ENCODE data around the gene COL4A3.

The COL4A3 gene

DNA sequence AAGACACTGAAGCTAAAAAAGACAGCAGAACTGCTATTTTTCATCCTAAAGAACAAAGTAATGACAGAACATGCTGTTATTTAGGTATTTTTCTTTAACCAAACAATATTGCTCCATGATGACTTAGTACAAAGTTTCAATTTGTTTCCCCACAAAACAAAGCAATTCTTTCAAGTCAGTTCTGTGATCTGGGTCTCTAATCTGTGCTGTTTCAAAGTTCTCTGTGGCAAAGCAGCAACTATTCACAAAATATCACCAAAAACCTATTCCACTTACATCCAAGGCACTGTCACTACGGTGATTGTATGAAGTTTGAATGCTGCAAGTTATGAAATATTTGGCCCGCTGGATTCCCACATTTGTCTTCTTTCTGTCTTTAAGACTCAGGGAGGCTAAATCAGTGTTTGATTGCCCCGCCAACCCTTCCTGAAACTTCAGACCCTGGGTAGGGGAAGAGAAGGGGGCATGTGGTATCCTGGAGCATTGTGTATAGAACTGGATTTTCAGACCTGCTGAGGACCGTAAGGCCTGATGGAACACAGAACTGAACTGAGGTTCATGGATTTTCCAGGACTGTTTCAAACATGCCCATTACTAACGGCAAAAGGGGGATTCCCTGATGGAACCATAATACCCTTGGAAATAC is 147.6 kb downstream of the COL4A3 start:
- no peak for TF ChIP-seq GATA1 (IDR thresholded peaks at IDR 0.05; ENCODE audit: low read depth, low read length)
- no peak for TF ChIP-seq POLR2A (IDR thresholded peaks at IDR 0.05; ENCODE audit: low read length)
- no peak for DNase-seq

DNA sequence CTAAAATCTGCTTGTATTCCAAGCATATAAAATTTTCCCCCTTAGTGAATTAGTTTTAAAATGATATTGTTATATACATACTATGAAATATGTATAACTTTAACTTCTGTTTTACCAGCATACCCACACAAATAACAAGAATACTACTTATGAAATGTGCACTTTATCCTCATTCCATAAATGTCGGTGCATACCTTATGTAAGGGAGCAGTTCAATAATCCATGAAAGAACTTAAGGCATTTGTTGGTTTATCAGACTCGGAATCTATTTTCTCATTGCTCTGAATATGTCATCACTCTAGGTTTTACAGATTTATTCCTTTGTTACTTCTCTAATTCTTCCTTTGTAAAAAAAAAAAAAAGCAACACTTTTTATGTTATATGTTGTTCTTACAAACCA is 148.2 kb downstream of the COL4A3 start:
- TF ChIP-seq POLR2A (IDR thresholded peaks at IDR 0.05; ENCODE audit: low read length) (no peak), GATA1 (IDR thresholded peaks at IDR 0.05; ENCODE audit: low read depth, low read length) (no peak)
- no peak for DNase-seq

DNA sequence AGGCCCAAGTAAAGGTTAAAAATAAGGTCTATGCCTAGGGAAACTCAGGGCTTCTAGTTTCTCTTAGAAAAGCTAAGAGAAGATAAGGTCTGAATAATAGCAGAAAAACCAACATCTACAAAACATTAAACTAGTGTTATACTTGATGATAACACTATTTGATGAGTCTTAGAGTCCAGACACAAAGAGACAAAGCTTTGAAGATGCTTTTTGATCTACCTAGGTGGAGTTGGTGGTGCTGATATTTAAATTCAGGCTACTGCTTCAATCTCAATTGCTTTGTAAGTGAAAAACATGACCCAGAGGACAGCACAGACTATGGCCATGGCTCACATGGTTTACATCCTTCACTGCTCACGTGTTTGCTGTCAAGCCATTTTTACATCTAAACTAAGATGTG is 148.9 kb downstream of the COL4A3 start:
- TF ChIP-seq GATA1 (IDR thresholded peaks at IDR 0.05; ENCODE audit: low read depth, low read length) (no peak), POLR2A (IDR thresholded peaks at IDR 0.05; ENCODE audit: low read length) (no peak)
- DNase-seq = no peak

DNA sequence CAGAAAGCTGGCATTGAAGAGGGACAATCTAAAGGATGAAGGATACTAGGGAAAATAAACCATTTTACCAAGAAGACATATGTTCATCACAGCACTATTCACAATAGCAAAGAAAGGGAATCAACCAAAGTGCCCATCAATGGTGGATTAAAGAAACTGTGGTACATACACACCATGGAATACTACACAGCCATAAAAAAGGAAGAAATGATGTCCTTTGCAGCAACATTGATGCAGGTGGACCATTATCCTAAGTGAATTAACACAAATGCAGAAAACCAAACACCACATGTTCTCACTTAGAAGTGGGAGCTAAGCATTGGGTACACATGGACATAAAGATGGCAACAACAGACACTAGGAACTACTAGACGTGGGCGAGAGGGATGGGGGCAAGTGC is 153.4 kb downstream of the COL4A3 start:
- TF ChIP-seq GATA1 (IDR thresholded peaks at IDR 0.05; ENCODE audit: low read depth, low read length) = no peak
- no peak for TF ChIP-seq POLR2A (IDR thresholded peaks at IDR 0.05; ENCODE audit: low read length)
- no peak for DNase-seq

DNA sequence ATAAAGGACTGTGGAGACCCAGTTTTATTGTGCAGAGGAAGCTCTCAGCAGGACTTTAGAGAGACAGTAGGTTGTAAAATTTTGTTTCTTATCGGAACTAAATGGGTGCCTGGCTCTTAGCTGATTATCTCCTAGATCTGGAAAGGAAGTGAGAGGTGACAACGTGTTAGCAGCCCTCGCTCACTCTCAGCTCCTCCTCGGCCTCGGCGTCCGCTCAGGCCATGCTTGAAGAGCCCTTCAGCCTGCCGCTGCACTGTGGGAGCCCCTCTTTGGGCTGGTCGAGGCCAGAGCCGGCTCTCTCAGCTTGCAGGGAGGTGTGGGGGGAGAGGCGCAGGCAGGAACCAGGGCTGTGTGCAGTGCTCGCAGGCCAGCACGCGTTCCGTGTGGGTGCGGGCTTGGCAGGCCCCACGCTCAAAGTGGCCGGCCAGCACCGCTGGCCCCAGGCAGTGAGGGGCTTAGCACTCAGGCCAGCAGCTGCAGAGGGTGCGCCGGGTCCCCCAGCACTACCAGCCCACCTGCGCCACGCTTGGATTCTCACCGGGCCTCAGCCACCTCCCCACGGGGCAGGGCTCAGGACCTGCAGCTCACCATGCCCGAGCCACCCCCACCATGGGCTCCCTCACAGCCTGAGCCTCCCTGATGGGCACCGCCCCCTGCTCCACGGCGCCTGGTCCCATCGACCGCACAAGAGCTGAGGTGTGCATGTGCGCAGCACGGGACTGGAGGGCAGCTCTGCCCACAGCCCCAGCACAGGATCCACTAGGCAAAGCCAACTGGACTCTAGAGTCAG is 156.1 kb downstream of the COL4A3 start:
- no peak for DNase-seq
- TF ChIP-seq GATA1 (IDR thresholded peaks at IDR 0.05; ENCODE audit: low read depth, low read length) (no peak), POLR2A (IDR thresholded peaks at IDR 0.05; ENCODE audit: low read length) (no peak)

DNA sequence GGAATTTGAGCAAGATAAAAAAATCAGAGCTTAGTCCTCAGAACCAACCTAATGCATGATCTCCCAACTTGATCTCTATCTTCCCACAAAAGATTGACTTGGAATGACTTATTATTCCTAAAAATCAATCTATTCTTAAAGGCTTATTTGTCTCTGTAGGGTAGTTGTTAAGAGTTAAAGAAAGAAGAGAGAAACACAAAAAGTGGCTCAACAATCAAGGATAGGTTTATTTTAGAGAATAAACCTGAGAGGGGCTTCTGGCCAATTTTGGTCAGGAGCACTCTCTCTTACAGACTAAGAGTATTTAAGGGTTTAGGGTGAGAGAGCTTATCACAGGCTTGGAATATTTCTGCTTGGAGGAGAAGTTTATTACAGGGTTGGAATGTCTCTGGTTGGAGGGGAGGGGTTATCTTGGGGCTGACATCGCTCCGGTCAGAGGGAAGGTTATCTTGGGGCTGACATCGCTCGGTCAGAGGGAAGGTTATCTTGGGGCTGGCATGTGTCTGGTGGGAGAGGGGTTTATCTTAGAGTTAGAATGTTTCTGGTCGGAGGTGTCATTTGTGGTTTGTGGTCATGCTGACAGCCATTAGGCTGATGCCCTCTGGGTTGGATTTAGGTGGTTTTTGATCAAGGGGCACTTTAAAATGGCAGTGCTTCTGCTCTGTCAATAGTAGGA is 158.2 kb downstream of the COL4A3 start:
- TF ChIP-seq GATA1 (IDR thresholded peaks at IDR 0.05; ENCODE audit: low read depth, low read length) (no peak), POLR2A (IDR thresholded peaks at IDR 0.05; ENCODE audit: low read length) (no peak)
- peak in 1 of 2 experiments; percentile 63 for DNase-seq

DNA sequence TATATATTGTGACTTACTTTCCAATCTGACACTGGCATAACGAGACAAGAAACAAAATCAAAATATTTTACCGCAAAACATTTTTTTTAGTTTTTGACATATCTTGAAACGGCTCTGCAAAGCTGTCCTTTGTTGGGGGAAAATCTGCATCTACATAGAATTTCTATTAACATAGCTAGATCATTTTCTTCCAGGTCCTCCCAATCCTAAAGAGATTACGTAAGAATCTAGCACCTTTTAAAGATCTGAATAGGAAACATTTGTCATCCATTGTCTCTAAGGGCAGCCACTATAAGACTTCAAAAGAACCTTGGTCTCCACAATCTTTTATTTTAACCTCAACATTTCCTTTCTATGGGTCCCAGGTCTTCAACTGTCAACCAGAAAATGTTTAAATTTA is 159.4 kb downstream of the COL4A3 start:
- no peak for DNase-seq
- no peak for TF ChIP-seq GATA1 (IDR thresholded peaks at IDR 0.05; ENCODE audit: low read depth, low read length)
- TF ChIP-seq POLR2A (IDR thresholded peaks at IDR 0.05; ENCODE audit: low read length) = no peak

DNA sequence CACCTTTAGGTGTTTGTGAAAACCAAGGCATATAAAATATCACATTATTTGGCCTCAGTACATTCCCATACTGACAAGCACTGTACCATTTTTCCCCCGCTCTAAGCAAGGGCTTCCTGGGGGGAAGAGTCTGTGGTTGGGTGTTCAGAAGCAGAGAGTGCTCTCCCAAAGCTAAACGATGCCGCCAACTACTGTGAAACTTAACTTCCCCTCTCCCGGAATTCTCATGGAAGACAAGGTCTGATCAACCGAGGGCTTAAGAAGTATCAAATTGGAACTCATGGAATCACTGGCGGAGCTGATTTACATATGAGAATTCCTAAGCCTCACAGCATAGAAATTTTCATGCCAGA is 160.2 kb downstream of the COL4A3 start:
- TF ChIP-seq GATA1 (IDR thresholded peaks at IDR 0.05; ENCODE audit: low read depth, low read length) (no peak), POLR2A (IDR thresholded peaks at IDR 0.05; ENCODE audit: low read length) (no peak)

DNA sequence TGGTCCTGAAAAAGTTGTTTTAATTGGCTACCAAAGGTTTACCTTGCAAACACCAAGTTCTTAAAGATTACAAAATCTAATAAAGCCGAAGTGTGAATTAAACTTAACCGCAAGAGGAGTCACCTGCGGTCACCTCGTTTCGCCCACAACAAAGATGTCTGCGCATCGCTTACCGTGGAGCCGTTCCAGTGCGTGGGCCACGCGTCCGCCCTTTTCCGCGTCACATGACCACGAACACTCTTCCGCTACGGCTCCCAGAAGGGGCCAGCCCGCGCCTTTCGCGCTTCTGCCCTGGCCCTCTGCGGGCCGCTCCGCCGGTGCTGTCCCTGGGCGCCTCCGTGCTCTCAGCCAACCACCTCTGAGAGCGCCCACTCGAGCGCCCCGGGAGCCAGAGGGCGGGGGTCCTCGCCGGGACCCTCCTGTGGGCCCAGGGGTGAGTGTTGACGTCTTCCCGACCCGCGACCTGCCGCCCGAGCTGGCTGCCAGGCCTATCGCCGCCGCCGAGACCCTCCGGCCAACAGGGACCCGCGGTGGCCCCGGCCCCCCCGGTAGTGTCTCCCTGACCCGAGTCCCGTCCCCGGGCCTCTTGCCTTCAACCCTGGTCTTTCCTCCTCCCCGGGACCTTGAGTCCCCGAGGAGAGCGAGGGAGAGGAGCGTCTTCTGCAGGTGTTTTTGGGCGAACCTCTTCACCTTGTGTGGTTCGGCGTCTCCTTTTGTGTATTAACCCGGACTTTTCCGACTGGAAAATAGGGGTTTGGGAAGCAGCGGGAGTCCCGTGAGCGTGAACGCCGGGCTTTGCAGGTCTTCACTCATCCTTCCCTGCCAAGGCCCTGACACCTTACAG is 160.8 kb downstream of the COL4A3 start, which contains the start of gene MFF:
MFF (plus strand) TSS at position 257 of the 844 bp plus-strand sequence. CDS start 5,415 bp downstream, outside the sequence.
- peak; percentile 77 for TF ChIP-seq POLR2A (IDR thresholded peaks at IDR 0.05; ENCODE audit: low read length)
- TF ChIP-seq GATA1 (IDR thresholded peaks at IDR 0.05; ENCODE audit: low read depth, low read length) = no peak
- peak; percentile 95 for DNase-seq

More for the DNA sequence above, 160.2 kb downstream of the COL4A3 start:
- no peak for DNase-seq

DNA sequence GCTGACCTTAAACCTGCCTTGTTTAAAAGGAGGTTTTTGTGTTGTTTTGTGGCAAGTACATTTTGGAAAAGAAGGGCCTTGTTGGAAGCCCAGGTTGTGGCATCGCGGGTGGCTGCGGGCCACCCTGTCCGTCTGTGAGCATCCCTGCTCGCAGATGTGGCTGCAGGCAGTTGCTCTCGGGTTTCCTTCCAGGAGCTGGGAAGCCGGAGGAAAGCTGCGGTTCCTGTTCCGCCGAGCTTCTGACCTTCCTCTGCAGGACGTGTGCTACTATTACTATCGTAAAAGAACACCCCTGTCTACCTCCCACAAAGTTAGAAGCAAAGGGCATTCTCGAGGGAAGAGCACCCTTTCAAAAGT is 161.4 kb downstream of the COL4A3 start:
- no peak for DNase-seq
- TF ChIP-seq GATA1 (IDR thresholded peaks at IDR 0.05; ENCODE audit: low read depth, low read length) = no peak
- no peak for TF ChIP-seq POLR2A (IDR thresholded peaks at IDR 0.05; ENCODE audit: low read length)

DNA sequence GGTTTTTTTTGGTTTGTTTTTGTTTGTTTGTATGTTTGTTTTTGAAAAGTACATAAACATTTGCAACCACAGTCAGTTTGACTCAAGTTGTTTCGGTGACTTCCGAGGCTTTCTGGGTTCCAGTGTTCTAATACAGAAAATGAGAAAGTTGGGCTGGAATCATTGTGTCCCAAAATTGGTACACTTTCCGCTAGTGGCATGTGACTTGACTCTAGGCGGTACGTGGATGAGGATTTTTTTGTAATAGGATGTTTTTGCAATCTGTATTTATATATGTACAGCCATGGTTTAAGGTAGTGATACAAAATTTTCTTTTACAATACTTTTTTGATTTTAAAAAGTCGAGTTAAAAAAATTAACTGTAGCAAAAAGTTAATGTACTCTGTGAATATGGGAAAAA is 162.4 kb downstream of the COL4A3 start:
- DNase-seq = no peak
- TF ChIP-seq GATA1 (IDR thresholded peaks at IDR 0.05; ENCODE audit: low read depth, low read length) (no peak), POLR2A (IDR thresholded peaks at IDR 0.05; ENCODE audit: low read length) (no peak)

DNA sequence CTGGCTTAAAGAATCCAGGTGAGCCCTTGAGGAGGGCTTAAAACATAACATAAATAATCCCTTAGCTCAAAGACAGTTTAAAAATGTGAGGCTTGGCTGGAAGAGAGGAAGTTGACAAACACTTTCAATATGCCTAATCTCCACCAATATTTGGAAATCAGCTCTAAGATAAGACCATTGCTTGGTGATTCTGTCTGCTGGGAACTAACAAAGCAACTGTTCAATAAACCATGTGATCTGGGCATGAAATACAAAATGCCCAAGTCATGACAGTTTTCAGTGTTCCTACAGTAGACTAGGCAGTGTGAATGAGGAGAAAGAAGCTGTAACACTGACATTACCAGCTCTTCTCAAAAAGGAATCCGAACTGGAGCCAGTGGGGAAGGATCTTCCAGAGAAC is 171.3 kb downstream of the COL4A3 start:
- TF ChIP-seq GATA1 (IDR thresholded peaks at IDR 0.05; ENCODE audit: low read depth, low read length) (no peak), POLR2A (IDR thresholded peaks at IDR 0.05; ENCODE audit: low read length) (no peak)
- no peak for DNase-seq

DNA sequence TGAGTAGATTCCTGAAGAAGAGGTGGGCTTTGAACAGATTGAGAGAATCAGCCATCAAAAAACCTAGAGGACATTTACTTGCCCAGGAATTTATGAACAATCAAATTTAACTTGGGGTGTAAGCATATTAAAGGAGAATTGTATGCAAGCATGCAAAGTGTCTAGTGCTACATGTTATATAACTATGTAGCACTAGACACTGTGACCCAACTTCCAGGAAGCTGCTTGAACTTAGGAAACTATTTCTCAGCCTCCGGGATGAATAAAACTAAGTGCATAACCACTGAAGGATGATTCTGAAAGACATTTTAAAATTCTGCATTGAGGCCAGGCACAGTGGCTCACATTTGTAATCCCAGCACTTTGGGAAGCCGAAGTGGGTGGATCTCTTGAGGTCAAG is 173.0 kb downstream of the COL4A3 start:
- DNase-seq = no peak
- TF ChIP-seq GATA1 (IDR thresholded peaks at IDR 0.05; ENCODE audit: low read depth, low read length) = no peak
- no peak for TF ChIP-seq POLR2A (IDR thresholded peaks at IDR 0.05; ENCODE audit: low read length)
